Body of pancreas (tissue), 4 donors: Measurements from ENCODE around the gene ARHGEF28. TPM values are rescaled to one million over a fixed set of nuclear protein-coding genes. Genes with fewer than 3 reads are reported as not detected.

Experiments used
- ATAC-seq: fragments of 150-250 bp; one replicate; pipeline ENCODE4 v1.9.1; 2016
- DNase-seq, 4 donors: peaks; one replicate each; pipeline ENCODE4 v3.0.0-alpha.2; 2019
- H3K27ac ChIP-seq, 4 donors: fragments of 200-600 bp; sonication (generic); 1 replicate in 3 of 4; 2 replicates in 1 of 4; pipeline versions ENCODE4 v1.5.1 to v1.6.1; 2016 to 2019; ENCODE audit warnings: mild to moderate bottlenecking in 1 of 4, mixed read lengths in 1 of 4, moderate library complexity in 1 of 4
- H3K27me3 ChIP-seq, 2 donors: fragments of 200-600 bp; sonication (generic); one replicate each; pipeline ENCODE4 v1.6.0; 2016; ENCODE audit warnings: mild to moderate bottlenecking in 1 of 2
- H3K36me3 ChIP-seq, 2 donors: fragments of 200-600 bp; sonication (generic); replicated peaks in 1 of 2; 2 replicates each; pipeline ENCODE4 v1.5.1; 2016; ENCODE audit warnings: low read depth in 2 of 2; ENCODE audit not compliant: insufficient read depth in 1 of 2
- H3K4me1 ChIP-seq: fragments of 200-600 bp; sonication (generic); one replicate; pipeline ENCODE4 v1.6.0; 2016
- H3K4me3 ChIP-seq, 2 donors: fragments of 200-600 bp; sonication (generic); 1 replicate in 1 of 2; 2 replicates in 1 of 2; pipeline ENCODE4 v1.5.1; 2016 to 2019
- H3K9me3 ChIP-seq, 3 donors: fragments of 200-600 bp; sonication (generic); 1 replicate in 2 of 3; 2 replicates in 1 of 3; pipeline ENCODE4 v1.5.1; 2016
- CTCF ChIP-seq, 7 experiments: fragments of 450-650 bp in 4 of 7; fragments of 200-600 bp in 3 of 7; sonication (generic) in 3 of 7; IDR thresholded peaks; one replicate each; pipeline ENCODE4 v1.5.1; 2016 to 2019; ENCODE audit warnings: antibody characterized with exemption in 7 of 7
- POLR2A ChIP-seq, 3 donors: fragments of 450-650 bp; IDR thresholded peaks; one replicate each; pipeline ENCODE4 v1.6.1; 2016; ENCODE audit warnings: antibody characterized with exemption in 3 of 3, mild to moderate bottlenecking in 2 of 3
- WGBS, 2 donors: methylation state at CpG; one replicate each; pipeline ENCODE4 v1.1.5; 2017; 5-methylcytosine and 5-hydroxymethylcytosine counted together
- intact Hi-C: fragments of 100-400 bp; cut with DNase I; formaldehyde crosslinking; loops from one replicate; pipeline ENCODE4 v1.15.1; 2023
- total RNA-seq, 2 donors: library from RNA; depleted of rRNA; stranded (reverse); fragments of >200 nt; gene quantifications; one replicate each; pipeline ENCODE4 v1.1.0, GENCODE V29; 2016

ARHGEF28 gene
- total RNA-seq, 2 donors from 2014 or later, result 63.0 to 67.2 TPM

- peaks cover 0 to 15% of the 10 kb centered on the region in 2 donors for H3K36me3 ChIP-seq
Measured at GRCh38 chr5:73901043-73901442, 275.0 kb downstream of the ARHGEF28 start.

GRCh38 chr5:73901455-73901854 is 275.5 kb downstream of the ARHGEF28 start:
- TF ChIP-seq POLR2A (IDR thresholded peaks at IDR 0.05) (no peak), CTCF (IDR thresholded peaks at IDR 0.05) (peak in 3 of 7 experiments; percentile 8 to 26 (median 22))
- Histone ChIP-seq H3K4me3 (no peak overlapping the region), H3K36me3 (peaks cover 0 to 15% of the 10 kb centered on the region in 2 donors), H3K27me3 (no peaks in the 10 kb centered on the region), H3K9me3 (no peaks in the 10 kb centered on the region), H3K4me1 (peaks cover 19% of the 10 kb centered on the region), H3K27ac (peak overlapping the region in 1 of 4 donors; percentile 44)
- peak in 2 of 4 donors; percentile 23 to 43 for DNase-seq
- intact Hi-C loops, result loop anchor here (5.0 kb wide), 1 partner anchor 746 kb away; no protein-coding TSS in a partner anchor
- no peak for ATAC-seq
- WGBS, 2 donors, result 12 to 22% methylated on average over 4 of the region's 4 CpGs

More at GRCh38 chr5:73901043-73901442, 275.0 kb downstream of the ARHGEF28 start:
- ATAC-seq, result no peak
- Histone ChIP-seq H3K4me3 (no peak overlapping the region), H3K27me3 (no peaks in the 10 kb centered on the region), H3K9me3 (no peaks in the 10 kb centered on the region), H3K27ac (peak overlapping the region in 1 of 4 donors; percentile 44), H3K4me1 (peaks cover 19% of the 10 kb centered on the region)
- intact Hi-C loops, result loop anchor here (5.0 kb wide), 1 partner anchor 746 kb away; no protein-coding TSS in a partner anchor
- DNase-seq, result no peak
- no peak for TF ChIP-seq POLR2A (IDR thresholded peaks at IDR 0.05)
- no peak for TF ChIP-seq CTCF (IDR thresholded peaks at IDR 0.05)
- 70 to 74% methylated on average over 13 of the region's 13 CpGs for WGBS, 2 donors

- intact Hi-C loops, result loop anchor here (5.0 kb wide), 1 partner anchor 745 kb away; no protein-coding TSS in a partner anchor
Measured at GRCh38 chr5:73902327-73903051, 276.5 kb downstream of the ARHGEF28 start.

GRCh38 chr5:73903169-73903568 is 277.2 kb downstream of the ARHGEF28 start:
- TF ChIP-seq POLR2A (IDR thresholded peaks at IDR 0.05), result no peak
- TF ChIP-seq CTCF (IDR thresholded peaks at IDR 0.05), result no peak
- Histone ChIP-seq H3K27ac (no peak overlapping the region), H3K9me3 (no peaks in the 10 kb centered on the region), H3K27me3 (no peaks in the 10 kb centered on the region), H3K4me1 (peaks cover 20% of the 10 kb centered on the region), H3K36me3 (peaks cover 0 to 10% of the 10 kb centered on the region in 2 donors), H3K4me3 (no peak overlapping the region)
- WGBS, 2 donors, result 80 to 84% methylated on average over 9 of the region's 9 CpGs
- no peak for ATAC-seq
- no peak for DNase-seq
- intact Hi-C loops, result loop anchor here (5.0 kb wide), 1 partner anchor 744 kb away; no protein-coding TSS in a partner anchor

More at GRCh38 chr5:73902327-73903051, 276.5 kb downstream of the ARHGEF28 start:
- ATAC-seq (peak; percentile 60), DNase-seq (peak in 1 of 4 donors; percentile 19)
- no peaks in the 10 kb centered on the region for H3K27me3 ChIP-seq
- no peak overlapping the region for H3K4me3 ChIP-seq
- peaks cover 0 to 15% of the 10 kb centered on the region in 2 donors for H3K36me3 ChIP-seq
- peaks cover 19% of the 10 kb centered on the region for H3K4me1 ChIP-seq
- no peaks in the 10 kb centered on the region for H3K9me3 ChIP-seq
- TF ChIP-seq POLR2A (IDR thresholded peaks at IDR 0.05) (no peak), CTCF (IDR thresholded peaks at IDR 0.05) (peak; percentile 52 to 99 (median 87))
- 38 to 40% methylated on average over 10 of the region's 10 CpGs for WGBS, 2 donors
- peak overlapping the region in 1 of 4 donors; percentile 44 for H3K27ac ChIP-seq
